H1 (cell line): ENCODE measurements around the gene MECP2. TPM values are rescaled to one million over a fixed set of nuclear protein-coding genes. Genes with fewer than 3 reads are reported as not detected.

ENCODE experiments used
- CTCF ChIA-PET: fragments of 300-600 bp; sonication (Branson Sonifier 250); formaldehyde crosslinking; loops from one replicate; lab custom pipeline; 2021; ENCODE audit not compliant: partially characterized antibody; lab: Charles Lee
- POLR2A ChIA-PET: fragments of 300-600 bp; sonication (Branson Sonifier 250); formaldehyde crosslinking; loops from one replicate; lab custom pipeline; 2021; ENCODE audit warnings: inconsistent platforms; ENCODE audit not compliant: partially characterized antibody; lab: Charles Lee
- DNase-seq, 2 experiments: peaks; one replicate each; pipeline versions ENCODE4 v3.0.0 to v3.0.0-alpha.2; 2010 to 2022; ENCODE audit warnings: low spot score in 2 of 2, low read depth in 1 of 2, mixed read lengths in 1 of 2
- FAIRE-seq: peaks from 2 replicates; lab custom pipeline; 2011; peaks lifted over from hg19 to GRCh38; lab: Jason Lieb, UNC
- H2AFZ ChIP-seq: 2 replicates; pipeline ENCODE4 v1.8.1; 2012; ENCODE audit warnings: low read length, inconsistent platforms
- H2AK5ac ChIP-seq: 2 replicates; pipeline ENCODE4 v1.6.1; 2013; ENCODE audit warnings: low read depth, low read length
- H2BK120ac ChIP-seq: replicated peaks from 2 replicates; pipeline ENCODE3; 2013; ENCODE audit warnings: low read depth, low read length, inconsistent platforms
- H2BK12ac ChIP-seq: 2 replicates; pipeline ENCODE4 v1.6.1; 2013; ENCODE audit warnings: low read depth, low read length
- H2BK15ac ChIP-seq: 2 replicates; pipeline ENCODE4 v1.6.1; 2013; ENCODE audit warnings: low read length
- H2BK20ac ChIP-seq: 2 replicates; pipeline ENCODE4 v1.6.1; 2013; ENCODE audit warnings: low read length
- H2BK5ac ChIP-seq: 2 replicates; pipeline ENCODE4 v1.6.1; 2013; ENCODE audit warnings: low read depth, low read length
- H3K14ac ChIP-seq: 2 replicates; pipeline ENCODE4 v1.6.1; 2013; ENCODE audit warnings: inconsistent platforms; ENCODE audit not compliant: insufficient read length
- H3K18ac ChIP-seq: 2 replicates; pipeline ENCODE4 v1.6.1; 2013; ENCODE audit warnings: low read length; ENCODE audit errors: extremely low read depth
- H3K23ac ChIP-seq: 2 replicates; pipeline ENCODE4 v1.6.1; 2013; ENCODE audit warnings: inconsistent platforms; ENCODE audit not compliant: insufficient read length
- H3K23me2 ChIP-seq: 2 replicates; pipeline ENCODE4 v1.6.1; 2013; ENCODE audit warnings: low read depth, low read length
- H3K27ac ChIP-seq: 2 replicates; pipeline ENCODE4 v1.6.1; 2011; ENCODE audit warnings: low read depth, low read length, inconsistent platforms
- H3K27me3 ChIP-seq, 4 experiments: replicated peaks in 1 of 4; 1 replicate in 1 of 4; 2 replicates in 3 of 4; pipeline versions ENCODE4 v1.6.1 to v1.8.1; 2011 to 2013; ENCODE audit warnings: low read length in 3 of 4, mild to moderate bottlenecking in 3 of 4, inconsistent platforms in 2 of 4, mixed read lengths in 2 of 4, moderate library complexity in 1 of 4; ENCODE audit not compliant: control insufficient read depth in 3 of 4, insufficient read depth in 3 of 4; ENCODE audit errors: extremely low read depth in 1 of 4
- H3K36me3 ChIP-seq, 4 experiments: 2 replicates each; pipeline versions ENCODE4 v1.6.1 to v1.8.1; 2011 to 2013; ENCODE audit warnings: mild to moderate bottlenecking in 4 of 4, low read length in 3 of 4, moderate library complexity in 2 of 4, control low read depth in 1 of 4, inconsistent platforms in 1 of 4; ENCODE audit not compliant: insufficient read depth in 4 of 4, control insufficient read depth in 2 of 4
- H3K4ac ChIP-seq: replicated peaks from 2 replicates; pipeline ENCODE3; 2013; ENCODE audit warnings: low read length, low read depth, mixed read lengths, inconsistent platforms; ENCODE audit not compliant: insufficient read length
- H3K4me1 ChIP-seq, 4 experiments: replicated peaks in 1 of 4; 1 replicate in 1 of 4; 2 replicates in 3 of 4; pipeline versions ENCODE4 v1.6.1 to v1.8.1; 2011 to 2013; ENCODE audit warnings: low read length in 3 of 4, inconsistent platforms in 2 of 4, mixed read lengths in 1 of 4; ENCODE audit not compliant: insufficient read depth in 4 of 4, control insufficient read depth in 3 of 4
- H3K4me2 ChIP-seq, 2 experiments: 2 replicates each; pipeline versions ENCODE4 v1.6.1 to v1.8.1; 2011 to 2013; ENCODE audit warnings: low read depth in 2 of 2, low read length in 2 of 2, control low read depth in 1 of 2, inconsistent platforms in 1 of 2, mild to moderate bottlenecking in 1 of 2; ENCODE audit not compliant: insufficient read depth in 1 of 2
- H3K4me3 ChIP-seq, 4 experiments: fragments of 200-600, 300-600 bp in 1 of 4; sonication (generic), shearing (Covaris generic), sonication (Bioruptor Twin) in 1 of 4; 2 replicates each; pipeline versions ENCODE4 v1.5.1 to v1.8.1; 2011 to 2016; ENCODE audit warnings: low read length in 4 of 4, low read depth in 3 of 4, control low read depth in 2 of 4, inconsistent platforms in 2 of 4, mild to moderate bottlenecking in 2 of 4, mixed read lengths in 1 of 4, moderate library complexity in 1 of 4; ENCODE audit not compliant: insufficient read depth in 2 of 4; ENCODE audit errors: extremely low read depth in 1 of 4
- H3K56ac ChIP-seq: replicated peaks from 2 replicates; pipeline ENCODE3; 2013; ENCODE audit warnings: low read depth, mild to moderate bottlenecking, mixed read lengths, low read length, inconsistent platforms; ENCODE audit not compliant: insufficient read length
- H3K79me1 ChIP-seq: 2 replicates; pipeline ENCODE4 v1.6.1; 2013; ENCODE audit warnings: low read depth, low read length, control low read depth
- H3K79me2 ChIP-seq, 2 experiments: 2 replicates each; pipeline versions ENCODE4 v1.6.1 to v1.8.1; 2012 to 2013; ENCODE audit warnings: low read length in 2 of 2, mild to moderate bottlenecking in 2 of 2, inconsistent platforms in 1 of 2; ENCODE audit not compliant: insufficient read depth in 2 of 2, control insufficient read depth in 1 of 2
- H3K9ac ChIP-seq, 4 experiments: replicated peaks in 1 of 4; 1 replicate in 1 of 4; 2 replicates in 3 of 4; pipeline versions ENCODE4 v1.6.1 to v1.8.1; 2011 to 2013; ENCODE audit warnings: low read depth in 3 of 4, low read length in 3 of 4, control low read depth in 2 of 4, mild to moderate bottlenecking in 2 of 4, moderate library complexity in 2 of 4, inconsistent platforms in 1 of 4; ENCODE audit errors: extremely low read depth in 1 of 4
- H3K9me3 ChIP-seq, 2 experiments: 2 replicates each; pipeline versions ENCODE4 v1.6.1 to v1.8.1; 2012 to 2013; ENCODE audit warnings: mild to moderate bottlenecking in 2 of 2, moderate library complexity in 2 of 2, control low read depth in 1 of 2, inconsistent platforms in 1 of 2, low read depth in 1 of 2, low read length in 1 of 2, mixed read lengths in 1 of 2; ENCODE audit not compliant: insufficient read depth in 2 of 2
- H4K20me1 ChIP-seq, 2 experiments: replicated peaks in 1 of 2; 2 replicates each; pipeline versions ENCODE3 to v1.8.1; 2011 to 2013; ENCODE audit warnings: inconsistent platforms in 2 of 2, low read length in 2 of 2, mild to moderate bottlenecking in 1 of 2; ENCODE audit not compliant: insufficient read depth in 2 of 2, control insufficient read depth in 1 of 2
- H4K5ac ChIP-seq: 2 replicates; pipeline ENCODE4 v1.6.1; 2013; ENCODE audit warnings: low read length, low read depth, mixed read lengths, inconsistent platforms; ENCODE audit not compliant: insufficient read length
- H4K8ac ChIP-seq: 2 replicates; pipeline ENCODE4 v1.8.0; 2013; ENCODE audit warnings: mild to moderate bottlenecking, moderate library complexity, low read length, inconsistent platforms; ENCODE audit not compliant: insufficient read depth; ENCODE audit errors: extremely low read depth
- H4K91ac ChIP-seq: replicated peaks from 2 replicates; pipeline ENCODE3; 2013; ENCODE audit warnings: low read length, mixed read lengths, inconsistent platforms; ENCODE audit not compliant: insufficient read length
- JUN ChIP-seq: IDR thresholded peaks from 2 replicates; pipeline ENCODE4 v1.6.1; 2011; ENCODE audit warnings: low read depth, mild to moderate bottlenecking, improper control_type of control experiment, low read length
- KDM4A ChIP-seq: IDR thresholded peaks from one replicate; pipeline ENCODE4 v1.7.1; 2012; ENCODE audit warnings: low read depth, mild to moderate bottlenecking, moderate library complexity, low read length, inconsistent platforms; ENCODE audit not compliant: severe bottlenecking
- SP4 ChIP-seq: IDR thresholded peaks from 2 replicates; pipeline ENCODE4 v1.6.1; 2012; ENCODE audit warnings: low read length, inconsistent platforms
- YY1 ChIP-seq: IDR thresholded peaks from 2 replicates; pipeline ENCODE4 v1.6.1; 2011; ENCODE audit warnings: low read depth, mild to moderate bottlenecking, low read length
- WGBS, 2 experiments: shearing (Covaris generic) in 1 of 2; methylation state at CpG; one replicate each; pipeline versions ENCODE4 v1.1.6 to v1.1.7; 2013 to 2015; ENCODE audit warnings: low lambda C conversion rate in 2 of 2, mixed read lengths in 2 of 2, inconsistent platforms in 1 of 2, low coverage in 1 of 2, missing lambda C conversion rate in 1 of 2; ENCODE audit not compliant: insufficient replicate concordance in 2 of 2, insufficient coverage in 1 of 2, insufficient read length in 1 of 2; ENCODE audit errors: extremely low coverage in 1 of 2, missing lambda C conversion rate in 1 of 2; 5-methylcytosine and 5-hydroxymethylcytosine counted together
- polyA plus RNA-seq, 7 experiments: library from polyadenylated mRNA; depleted of rRNA in 3 of 7; stranded (reverse) in 5 of 7; unstranded in 2 of 7; fragments of >200 nt in 5 of 7; fragments of 200-250 nt in 2 of 7; gene quantifications; 1 replicate in 5 of 7; 2 replicates in 1 of 7; 4 replicates in 1 of 7; pipeline versions ENCODE4 v1.2.1 to v1.2.3, GENCODE V29; 2011 to 2013; ENCODE audit warnings: missing spikeins in 2 of 7, mixed read lengths in 2 of 7
- total RNA-seq: library from RNA; stranded (reverse); fragmentation: NEBNext Ultra II Directional; extraction: Animal tissue kit (Norgen Biotek cat#: 25700); gene quantifications from 2 replicates; pipeline ENCODE4 v1.2.1, GENCODE V29; 2021

MECP2 gene
- total and polyA plus RNA-seq, 2 of the 8 experiments (the other 6 are each of a cell fraction or from before 2014, with no cell fraction given): 5.0 to 32.4 TPM

DNA sequence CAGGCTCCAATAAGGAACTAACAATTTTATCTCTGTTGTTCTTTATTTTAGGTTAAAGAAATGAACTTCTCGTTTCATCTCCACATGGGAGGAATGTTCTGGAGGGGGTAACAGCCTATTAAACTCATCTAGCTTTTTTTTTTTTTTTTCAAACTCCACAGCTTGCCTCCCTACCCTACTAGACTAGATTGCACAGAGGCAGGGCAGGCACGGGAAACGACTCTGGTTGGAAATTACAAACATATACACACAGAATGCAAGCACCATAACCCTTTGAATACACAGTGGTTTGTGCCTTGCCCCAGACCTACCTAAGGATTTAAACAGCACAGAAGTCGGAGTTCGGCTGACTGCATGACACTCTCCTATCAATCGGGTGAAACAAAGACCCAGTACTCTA is 2.7 kb downstream of the MECP2 start:
- no peak overlapping the region for H2BK20ac ChIP-seq
- no peak overlapping the region for H4K91ac ChIP-seq
- H3K14ac ChIP-seq: no peak overlapping the region
- H3K9me3 ChIP-seq: no peaks in the 10 kb centered on the region
- H2AFZ ChIP-seq: no peak overlapping the region
- peaks cover 0 to 4% (median 0%) of the 10 kb centered on the region in 4 experiments; a peak in 3 of 8 replicates for H3K36me3 ChIP-seq
- no peak overlapping the region for H2BK12ac ChIP-seq
- H4K8ac ChIP-seq: no peak overlapping the region
- POLR2A ChIA-PET: interaction anchor here (0.7 to 1.9 kb wide), 3 partner anchors 83 to 124 kb away, joined by 3 to 5 read pairs (median 4); partner anchors contain the start of genes HCFC1 and TMEM187
- 67% methylated on average over 2 of the region's 6 CpGs; no CpG with 5 or more reads in 1 of the 2 experiments for WGBS, 2 experiments
- no peak overlapping the region for H3K27ac ChIP-seq
- CTCF ChIA-PET: no interaction called here
- H3K9ac ChIP-seq: no peak overlapping the region
- H4K5ac ChIP-seq: no peak overlapping the region
- no peak overlapping the region for H3K4ac ChIP-seq
- no peak for DNase-seq
- H4K20me1 ChIP-seq: peaks cover 7 to 18% of the 10 kb centered on the region in 2 experiments
- no peak overlapping the region for H2AK5ac ChIP-seq
- no peaks in the 10 kb centered on the region for H3K27me3 ChIP-seq
- TF ChIP-seq YY1 (no peak), SP4 (no peak), KDM4A (no peak), JUN (no peak)
- no peak overlapping the region for H2BK15ac ChIP-seq
- H3K4me3 ChIP-seq: peak overlapping the region in 1 of 4 experiments; percentile 92; a peak in 2 of 8 replicates
- peak overlapping the region; percentile 68 to 98 for H3K4me2 ChIP-seq
- H3K79me2 ChIP-seq: peaks cover 11 to 66% of the 10 kb centered on the region in 2 experiments
- no peak overlapping the region for H3K23ac ChIP-seq
- H3K23me2 ChIP-seq: peaks cover 7% of the 10 kb centered on the region; the same call in 1 of the 2 replicates
- H3K56ac ChIP-seq: no peak overlapping the region
- H3K4me1 ChIP-seq: peaks cover 2 to 28% (median 8%) of the 10 kb centered on the region in 4 experiments; a peak in 6 of 7 replicates
- H2BK120ac ChIP-seq: no peak overlapping the region
- no peak overlapping the region for H2BK5ac ChIP-seq
- no peak overlapping the region; the same call in 1 of the 2 replicates for H3K18ac ChIP-seq
- no peak for FAIRE-seq
- peaks cover 3% of the 10 kb centered on the region for H3K79me1 ChIP-seq
